T-helper 1 cell treated with Interleukin-12 subunit alpha and Interleukin-12 subunit beta and Interleukin-4 antibody, amounts not matched to agents 30 ng/mL and 1 ng/mL, for 36 hours (primary cell): ENCODE data around the gene CLEC4A. TPM values are rescaled to one million over a fixed set of nuclear protein-coding genes. Genes with fewer than 3 reads are reported as not detected.

ENCODE experiments used
- total RNA-seq: library from RNA; stranded (reverse); gene quantifications from 2 replicates; pipeline ENCODE4 v1.2.3, GENCODE V29; 2022

CLEC4A gene
- total RNA-seq, 1 donor from 2014 or later: 0.39 TPM

Other genes starting within 250 kb of the CLEC4A start
- 351 and 353 TPM in 2 replicates for gene SLC2A3, start 187.4 kb upstream of the CLEC4A start, total RNA-seq
- 18.0 and 18.2 TPM in 2 replicates for gene FOXJ2, start 90.9 kb upstream of the CLEC4A start, total RNA-seq
- 5.8 and 6.1 TPM in 2 replicates for gene C3AR1, start 57.3 kb upstream of the CLEC4A start, total RNA-seq
- 40.2 and 47.4 TPM in 2 replicates for gene NECAP1, start 41.3 kb upstream of the CLEC4A start, total RNA-seq
- gene ZNF705A, start 33.4 kb downstream of the CLEC4A start, total RNA-seq: not detected in 2 replicates
- gene FAM90A1, start 104.0 kb downstream of the CLEC4A start, total RNA-seq: 0.07 TPM in 1 of 2 replicates, not detected in the other